Right lobe of liver (tissue), 4 donors: Measurements from ENCODE around the gene ATG10.

ENCODE experiments used
- POLR2A ChIP-seq: fragments of 450-650 bp; IDR thresholded peaks from one replicate; pipeline ENCODE4 v1.6.1; 2017; ENCODE audit warnings: antibody characterized with exemption, mild to moderate bottlenecking
- TF ChIP-seq, protein P1 (sequence below), 4 donors: fragments of 200-600 bp in 3 of 4; fragments of 450-650 bp in 1 of 4; IDR thresholded peaks; one replicate each; pipeline versions ENCODE4 v1.5.1 to v1.8.0; 2016 to 2022; ENCODE audit warnings: antibody characterized with exemption in 4 of 4, mild to moderate bottlenecking in 2 of 4
- donor health status: DM: no; HTN: no; CAD: no.
- donor health status: DM: no; HTN: no; CAD: no.
- donor health status: DM: no; HTN: yes; CAD: no.

GRCh38 chr5:82287625-82288024, 315.8 kb downstream of the ATG10 start:
- TF ChIP-seq, protein P1, sequence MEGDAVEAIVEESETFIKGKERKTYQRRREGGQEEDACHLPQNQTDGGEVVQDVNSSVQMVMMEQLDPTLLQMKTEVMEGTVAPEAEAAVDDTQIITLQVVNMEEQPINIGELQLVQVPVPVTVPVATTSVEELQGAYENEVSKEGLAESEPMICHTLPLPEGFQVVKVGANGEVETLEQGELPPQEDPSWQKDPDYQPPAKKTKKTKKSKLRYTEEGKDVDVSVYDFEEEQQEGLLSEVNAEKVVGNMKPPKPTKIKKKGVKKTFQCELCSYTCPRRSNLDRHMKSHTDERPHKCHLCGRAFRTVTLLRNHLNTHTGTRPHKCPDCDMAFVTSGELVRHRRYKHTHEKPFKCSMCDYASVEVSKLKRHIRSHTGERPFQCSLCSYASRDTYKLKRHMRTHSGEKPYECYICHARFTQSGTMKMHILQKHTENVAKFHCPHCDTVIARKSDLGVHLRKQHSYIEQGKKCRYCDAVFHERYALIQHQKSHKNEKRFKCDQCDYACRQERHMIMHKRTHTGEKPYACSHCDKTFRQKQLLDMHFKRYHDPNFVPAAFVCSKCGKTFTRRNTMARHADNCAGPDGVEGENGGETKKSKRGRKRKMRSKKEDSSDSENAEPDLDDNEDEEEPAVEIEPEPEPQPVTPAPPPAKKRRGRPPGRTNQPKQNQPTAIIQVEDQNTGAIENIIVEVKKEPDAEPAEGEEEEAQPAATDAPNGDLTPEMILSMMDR (IDR thresholded peaks at IDR 0.05) = no peak
- no peak for TF ChIP-seq POLR2A
